Measurements from ENCODE around the gene M6PR. TPM values are rescaled to one million over a fixed set of nuclear protein-coding genes. Genes with fewer than 3 reads are reported as not detected.

M6PR gene
- total RNA-seq, 1 donor from 2014 or later: 175 TPM

GRCh38 chr12:8969861-8970411 lies 20.5 kb upstream of the M6PR start:
- no peak overlapping the region for H3K4me3 Mint-ChIP-seq (ENCODE audit: low read depth)
- no peak for DNase-seq (ENCODE audit: low spot score)
- peaks cover 11% of the 10 kb centered on the region for H3K36me3 Mint-ChIP-seq (ENCODE audit: low read depth)
- H3K9me3 Mint-ChIP-seq: peaks cover 42% of the 10 kb centered on the region
- H3K4me1 Mint-ChIP-seq (ENCODE audit: low read depth): no peaks in the 10 kb centered on the region
- no peaks in the 10 kb centered on the region for H3K27me3 Mint-ChIP-seq (ENCODE audit: low read depth)
- no peak overlapping the region for H3K27ac Mint-ChIP-seq
- intact Hi-C loops (cut with micrococcal nuclease): no loop called here

- Mint-ChIP-seq H3K4me3 (ENCODE audit: low read depth) (no peak overlapping the region), H3K4me1 (ENCODE audit: low read depth) (no peaks in the 10 kb centered on the region), H3K27me3 (ENCODE audit: low read depth) (peaks cover 6% of the 10 kb centered on the region), H3K9me3 (peaks cover 42% of the 10 kb centered on the region), H3K36me3 (ENCODE audit: low read depth) (peaks cover 14% of the 10 kb centered on the region), H3K27ac (no peak overlapping the region)
- no peak for DNase-seq (ENCODE audit: low spot score)
- intact Hi-C loops (cut with micrococcal nuclease): no loop called here
Measured at GRCh38 chr12:8968761-8969160, 19.3 kb upstream of the M6PR start.

- Mint-ChIP-seq H3K4me3 (ENCODE audit: low read depth) (no peak overlapping the region), H3K27ac (no peak overlapping the region), H3K4me1 (ENCODE audit: low read depth) (peaks cover 4% of the 10 kb centered on the region), H3K36me3 (ENCODE audit: low read depth) (peaks cover 40% of the 10 kb centered on the region), H3K9me3 (peaks cover 30% of the 10 kb centered on the region), H3K27me3 (ENCODE audit: low read depth) (peaks cover 8% of the 10 kb centered on the region)
- DNase-seq (ENCODE audit: low spot score): no peak
- intact Hi-C loops (cut with micrococcal nuclease): no loop called here
Measured at GRCh38 chr12:8960176-8960575, 10.7 kb upstream of the M6PR start.

GRCh38 chr12:8958066-8958465 lies 8.6 kb upstream of the M6PR start:
- Mint-ChIP-seq H3K27me3 (ENCODE audit: low read depth) (no peaks in the 10 kb centered on the region), H3K4me3 (ENCODE audit: low read depth) (no peak overlapping the region), H3K36me3 (ENCODE audit: low read depth) (peaks cover 48% of the 10 kb centered on the region), H3K4me1 (ENCODE audit: low read depth) (peaks cover 19% of the 10 kb centered on the region), H3K9me3 (peaks cover 32% of the 10 kb centered on the region), H3K27ac (no peak overlapping the region)
- intact Hi-C loops (cut with micrococcal nuclease): loop anchor here (10.0 kb wide), 1 partner anchor 287 kb away; no protein-coding TSS in a partner anchor
- no peak for DNase-seq (ENCODE audit: low spot score)

- intact Hi-C loops (cut with micrococcal nuclease): loop anchor here (10.0 kb wide), 1 partner anchor 287 kb away; no protein-coding TSS in a partner anchor
Measured at GRCh38 chr12:8957561-8957960, 8.1 kb upstream of the M6PR start.

GRCh38 chr12:8956772-8957171 lies 7.3 kb upstream of the M6PR start:
- Mint-ChIP-seq H3K4me1 (ENCODE audit: low read depth) (peaks cover 28% of the 10 kb centered on the region), H3K27me3 (ENCODE audit: low read depth) (no peaks in the 10 kb centered on the region), H3K9me3 (peaks cover 28% of the 10 kb centered on the region), H3K27ac (no peak overlapping the region), H3K4me3 (ENCODE audit: low read depth) (no peak overlapping the region), H3K36me3 (ENCODE audit: low read depth) (peaks cover 45% of the 10 kb centered on the region)
- DNase-seq (ENCODE audit: low spot score): no peak
- intact Hi-C loops (cut with micrococcal nuclease): loop anchor here (10.0 kb wide), 1 partner anchor 288 kb away; no protein-coding TSS in a partner anchor

More at GRCh38 chr12:8957561-8957960, 8.1 kb upstream of the M6PR start:
- H3K36me3 Mint-ChIP-seq (ENCODE audit: low read depth): peaks cover 48% of the 10 kb centered on the region
- H3K9me3 Mint-ChIP-seq: peaks cover 32% of the 10 kb centered on the region
- no peaks in the 10 kb centered on the region for H3K27me3 Mint-ChIP-seq (ENCODE audit: low read depth)
- H3K4me1 Mint-ChIP-seq (ENCODE audit: low read depth): peaks cover 24% of the 10 kb centered on the region
- DNase-seq (ENCODE audit: low spot score): no peak
- no peak overlapping the region for H3K27ac Mint-ChIP-seq
- H3K4me3 Mint-ChIP-seq (ENCODE audit: low read depth): no peak overlapping the region

GRCh38 chr12:8956073-8956472 lies 6.6 kb upstream of the M6PR start:
- intact Hi-C loops (cut with micrococcal nuclease): loop anchor here (10.0 kb wide), 1 partner anchor 289 kb away; no protein-coding TSS in a partner anchor
- H3K9me3 Mint-ChIP-seq: peaks cover 27% of the 10 kb centered on the region
- no peak for DNase-seq (ENCODE audit: low spot score)
- peaks cover 47% of the 10 kb centered on the region for H3K36me3 Mint-ChIP-seq (ENCODE audit: low read depth)
- H3K27ac Mint-ChIP-seq: no peak overlapping the region
- H3K4me3 Mint-ChIP-seq (ENCODE audit: low read depth): no peak overlapping the region
- peaks cover 33% of the 10 kb centered on the region for H3K4me1 Mint-ChIP-seq (ENCODE audit: low read depth)
- H3K27me3 Mint-ChIP-seq (ENCODE audit: low read depth): no peaks in the 10 kb centered on the region

GRCh38 chr12:8953773-8954402 lies 4.4 kb upstream of the M6PR start:
- Mint-ChIP-seq H3K9me3 (peaks cover 27% of the 10 kb centered on the region), H3K36me3 (ENCODE audit: low read depth) (peaks cover 46% of the 10 kb centered on the region), H3K27ac (peak overlapping the region; percentile 76), H3K4me1 (ENCODE audit: low read depth) (peaks cover 41% of the 10 kb centered on the region), H3K4me3 (ENCODE audit: low read depth) (peak overlapping the region; percentile 40), H3K27me3 (ENCODE audit: low read depth) (no peaks in the 10 kb centered on the region)
- intact Hi-C loops (cut with micrococcal nuclease): loop anchor here (5.0 to 10.0 kb wide), 3 partner anchors 291 to 1768 kb away; partner anchors contain the start of gene YBX3
- peak; percentile 42 for DNase-seq (ENCODE audit: low spot score)

GRCh38 chr12:8951744-8952143 lies 2.3 kb upstream of the M6PR start:
- DNase-seq (ENCODE audit: low spot score): no peak
- H3K9me3 Mint-ChIP-seq: peaks cover 21% of the 10 kb centered on the region
- intact Hi-C loops (cut with micrococcal nuclease): loop anchor here (1.0 to 10.0 kb wide), 4 partner anchors 45 to 1771 kb away; partner anchors contain the start of gene YBX3
- H3K4me3 Mint-ChIP-seq (ENCODE audit: low read depth): peak overlapping the region; percentile 69
- H3K4me1 Mint-ChIP-seq (ENCODE audit: low read depth): peaks cover 51% of the 10 kb centered on the region
- H3K36me3 Mint-ChIP-seq (ENCODE audit: low read depth): peaks cover 42% of the 10 kb centered on the region
- peak overlapping the region; percentile 69 for H3K27ac Mint-ChIP-seq
- no peaks in the 10 kb centered on the region for H3K27me3 Mint-ChIP-seq (ENCODE audit: low read depth)

- intact Hi-C loops (cut with micrococcal nuclease): loop anchor here (1.0 to 10.0 kb wide), 6 partner anchors 45 to 1771 kb away; partner anchors contain the start of gene YBX3
Measured at GRCh38 chr12:8950702-8951478, 1.4 kb upstream of the M6PR start.

GRCh38 chr12:8950221-8950527 lies 729 bp upstream of the M6PR start:
- DNase-seq (ENCODE audit: low spot score): no peak
- Mint-ChIP-seq H3K9me3 (peaks cover 21% of the 10 kb centered on the region), H3K4me3 (ENCODE audit: low read depth) (peak overlapping the region; percentile 100), H3K36me3 (ENCODE audit: low read depth) (peaks cover 51% of the 10 kb centered on the region), H3K4me1 (ENCODE audit: low read depth) (peaks cover 59% of the 10 kb centered on the region), H3K27me3 (ENCODE audit: low read depth) (no peaks in the 10 kb centered on the region), H3K27ac (peak overlapping the region; percentile 94)
- intact Hi-C loops (cut with micrococcal nuclease): loop anchor here (1.0 to 10.0 kb wide), 5 partner anchors 75 to 1772 kb away; partner anchors contain the start of gene YBX3

More at GRCh38 chr12:8950702-8951478, 1.4 kb upstream of the M6PR start:
- H3K4me3 Mint-ChIP-seq (ENCODE audit: low read depth): peak overlapping the region; percentile 100
- peaks cover 59% of the 10 kb centered on the region for H3K4me1 Mint-ChIP-seq (ENCODE audit: low read depth)
- H3K9me3 Mint-ChIP-seq: peaks cover 21% of the 10 kb centered on the region
- no peak for DNase-seq (ENCODE audit: low spot score)
- H3K27me3 Mint-ChIP-seq (ENCODE audit: low read depth): no peaks in the 10 kb centered on the region
- H3K27ac Mint-ChIP-seq: peak overlapping the region; percentile 94
- peaks cover 46% of the 10 kb centered on the region for H3K36me3 Mint-ChIP-seq (ENCODE audit: low read depth)

GRCh38 chr12:8948701-8949341 lies 624 bp downstream of the M6PR start:
- peak; percentile 19 for DNase-seq (ENCODE audit: low spot score)
- Mint-ChIP-seq H3K27me3 (ENCODE audit: low read depth) (no peaks in the 10 kb centered on the region), H3K4me3 (ENCODE audit: low read depth) (peak overlapping the region; percentile 100), H3K9me3 (peaks cover 14% of the 10 kb centered on the region), H3K36me3 (ENCODE audit: low read depth) (peaks cover 54% of the 10 kb centered on the region), H3K4me1 (ENCODE audit: low read depth) (peaks cover 51% of the 10 kb centered on the region), H3K27ac (peak overlapping the region; percentile 94)
- intact Hi-C loops (cut with micrococcal nuclease): loop anchor here (1.0 kb wide), 2 partner anchors 34 to 55 kb away; no protein-coding TSS in a partner anchor

All from activated T-helper 2 cell treated with anti-CD3 and anti-CD28 coated beads, Interferon-gamma antibody, Interleukin-2, Interleukin-4, amounts not matched to agents 10 μg/mL and 5 μg/mL and 100 μg/mL, durations not matched to agents 14 hours and 24 hours and 36 hours (primary cell).